HEK293 (cell line): Measurements from ENCODE around the gene ERMN.

ENCODE experiments used
- BCL11A ChIP-seq: fragments of 450-650 bp; formaldehyde crosslinking; IDR thresholded peaks from 2 replicates; pipeline ENCODE4 v1.5.1; 2016; ENCODE audit warnings: low read depth, missing biosample characterization, missing genetic modification characterization
- BCL6B ChIP-seq: fragments of 450-650 bp; formaldehyde crosslinking; IDR thresholded peaks from 2 replicates; pipeline ENCODE4 v1.5.1; 2017; ENCODE audit warnings: missing biosample characterization, missing genetic modification characterization
- CTCF ChIP-seq: fragments of 450-650 bp; formaldehyde crosslinking; IDR thresholded peaks from 2 replicates; pipeline ENCODE4 v1.5.1; 2016; ENCODE audit warnings: missing biosample characterization, missing genetic modification characterization
- YY1 ChIP-seq: fragments of 450-650 bp; formaldehyde crosslinking; IDR thresholded peaks from 2 replicates; pipeline ENCODE4 v1.5.1; 2018; ENCODE audit warnings: missing biosample characterization, missing genetic modification characterization
- ZBTB26 ChIP-seq: fragments of 450-650 bp; formaldehyde crosslinking; optimal IDR thresholded peaks from 2 replicates; pipeline ENCODE3; 2016; ENCODE audit warnings: missing biosample characterization, mild to moderate bottlenecking, missing genetic modification characterization
- ZNF335 ChIP-seq: fragments of 450-650 bp; formaldehyde crosslinking; conservative IDR thresholded peaks from 2 replicates; pipeline ENCODE4 v1.5.1; 2016; ENCODE audit warnings: missing biosample characterization, missing genetic modification characterization
- ZNF621 ChIP-seq: fragments of 450-650 bp; formaldehyde crosslinking; IDR thresholded peaks from 2 replicates; pipeline ENCODE4 v1.5.1; 2017; ENCODE audit warnings: missing biosample characterization, missing genetic modification characterization

- TF ChIP-seq CTCF (tag by site-specific recombination) = no peak
- TF ChIP-seq ZNF621 (tag by site-specific recombination) = no peak
- no peak for TF ChIP-seq ZBTB26
- TF ChIP-seq ZNF335 (tag by site-specific recombination) = no peak
- no peak for TF ChIP-seq BCL6B (tag by site-specific recombination)
- no peak for TF ChIP-seq BCL11A (tag by site-specific recombination)
- TF ChIP-seq YY1 (tag by site-specific recombination) = no peak
These were observed 53.9 kb downstream of the ERMN start for GRCh38 chr2:157271590-157272203.
